HCT116 (cell line): Measurements from ENCODE around the gene EVL. TPM values are rescaled to one million over a fixed set of nuclear protein-coding genes. Genes with fewer than 3 reads are reported as not detected.

Experiments
- ATAC-seq: fragments of 200-7000 bp; cut with Tn5 transposase; 2 replicates; pipeline ENCODE4 v1.9.1; 2020; ENCODE audit warnings: mild to moderate bottlenecking, moderate library complexity
- BruUV-seq: library from RNA; stranded (reverse); fragments of 400-500 nt; replicated peaks from 2 replicates; lab custom pipeline; 2021; lab: Mats Ljungman, UMichigan
- CTCF ChIA-PET: fragments of 300-600 bp; sonication (Branson Sonifier 250); formaldehyde crosslinking; loops from one replicate; lab custom pipeline; 2021; ENCODE audit warnings: antibody characterized with exemption; lab: Charles Lee
- POLR2A ChIA-PET: fragments of 300-600, 350-600 bp; sonication (Branson Sonifier 250); formaldehyde crosslinking; loops from one replicate; lab custom pipeline; 2021; ENCODE audit warnings: antibody characterized with exemption; lab: Charles Lee
- RAD21 ChIA-PET, 2 experiments: fragments of 300-600 bp; sonication (Branson Sonifier 250); formaldehyde crosslinking; loops; one replicate each; lab custom pipeline; 2023; ENCODE audit warnings: low total read pairs in 2 of 2; ENCODE audit not compliant: uncharacterized antibody in 2 of 2, unreplicated experiment in 2 of 2, low non-redundant PET in 1 of 2; lab: Charles Lee
- DNase-seq: peaks from one replicate; pipeline ENCODE4 v3.0.0-alpha.2; 2010; ENCODE audit warnings: low read depth, low spot score
- H2AFZ ChIP-seq: fragments of 200-600 bp; shearing (Covaris generic), sonication (generic); 2 replicates; pipeline ENCODE4 v1.6.1; 2017; ENCODE audit warnings: low read depth, mixed run types, mixed read lengths, antibody characterized with exemption, low read length; ENCODE audit not compliant: poor library complexity, severe bottlenecking
- H3K27ac ChIP-seq: 2 replicates; pipeline ENCODE4 v1.5.1; 2012; ENCODE audit warnings: low read depth, low read length
- H3K27me3 ChIP-seq: fragments of 200-600 bp; sonication (generic); 2 replicates; pipeline ENCODE4 v1.6.1; 2016; ENCODE audit warnings: mixed run types, low read length, mixed read lengths; ENCODE audit not compliant: insufficient read depth
- H3K36me3 ChIP-seq, 2 experiments: fragments of 200-500 bp in 1 of 2; fragments of 200-600 bp in 1 of 2; sonication (Bioruptor generic) in 1 of 2; sonication (generic) in 1 of 2; 2 replicates each; pipeline versions ENCODE4 v1.5.1 to v1.6.1; 2014 to 2016; ENCODE audit warnings: low read length in 2 of 2, inconsistent platforms in 1 of 2, mixed read lengths in 1 of 2, mixed run types in 1 of 2; ENCODE audit not compliant: insufficient read depth in 2 of 2, control insufficient read depth in 1 of 2
- H3K4me1 ChIP-seq, 2 experiments: fragments of 200-600 bp in 1 of 2; sonication (generic) in 1 of 2; 2 replicates each; pipeline versions ENCODE4 v1.5.1 to v1.6.1; 2012 to 2017; ENCODE audit warnings: low read length in 2 of 2, inconsistent platforms in 1 of 2, mild to moderate bottlenecking in 1 of 2, mixed read lengths in 1 of 2, mixed run types in 1 of 2, moderate library complexity in 1 of 2; ENCODE audit not compliant: insufficient read depth in 2 of 2, control insufficient read depth in 1 of 2
- H3K4me2 ChIP-seq: fragments of 200-600 bp; sonication (generic); 2 replicates; pipeline ENCODE4 v1.6.1; 2017; ENCODE audit warnings: mixed run types, low read length, mixed read lengths
- H3K4me3 ChIP-seq, 2 experiments: fragments of 200-600 bp in 1 of 2; sonication (generic) in 1 of 2; replicated peaks in 1 of 2; 2 replicates each; pipeline ENCODE4 v1.5.1; 2011 to 2016; ENCODE audit warnings: low read length in 2 of 2, control low read depth in 1 of 2, low read depth in 1 of 2, mild to moderate bottlenecking in 1 of 2, mixed read lengths in 1 of 2, mixed run types in 1 of 2
- H3K79me2 ChIP-seq: fragments of 200-600 bp; sonication (generic); 2 replicates; pipeline ENCODE4 v1.6.1; 2017; ENCODE audit warnings: mild to moderate bottlenecking, mixed run types, low read length, moderate library complexity, mixed read lengths; ENCODE audit not compliant: insufficient read depth
- H3K9ac ChIP-seq: fragments of 200-600 bp; sonication (generic); 2 replicates; pipeline ENCODE4 v1.6.1; 2016; ENCODE audit warnings: low read length, mixed read lengths
- H3K9me2 ChIP-seq: fragments of 200-600 bp; sonication (generic), shearing (Covaris generic); 2 replicates; pipeline ENCODE4 v1.6.1; 2017; ENCODE audit warnings: mixed run types, mild to moderate bottlenecking, moderate library complexity; ENCODE audit not compliant: insufficient read depth
- H3K9me3 ChIP-seq, 2 experiments: fragments of 200-500 bp in 1 of 2; fragments of 200-600 bp in 1 of 2; sonication (Bioruptor generic) in 1 of 2; sonication (generic) in 1 of 2; 2 replicates each; pipeline ENCODE4 v1.6.1; 2014 to 2017; ENCODE audit warnings: low read length in 2 of 2, mixed read lengths in 2 of 2, inconsistent platforms in 1 of 2, low read depth in 1 of 2, mild to moderate bottlenecking in 1 of 2, mixed run types in 1 of 2, moderate library complexity in 1 of 2; ENCODE audit not compliant: control insufficient read depth in 1 of 2, insufficient read depth in 1 of 2
- H4K20me1 ChIP-seq: fragments of 200-600 bp; sonication (generic), shearing (Covaris generic); 2 replicates; pipeline ENCODE4 v1.6.1; 2017; ENCODE audit warnings: mixed run types, mild to moderate bottlenecking, moderate library complexity; ENCODE audit not compliant: insufficient read depth
- CBX3 ChIP-seq: IDR thresholded peaks from 2 replicates; pipeline ENCODE4 v1.6.1; 2012; ENCODE audit warnings: low read depth
- CEBPB ChIP-seq: IDR thresholded peaks from 2 replicates; pipeline ENCODE4 v1.6.1; 2012; ENCODE audit warnings: low read depth
- CTCF ChIP-seq, 3 experiments: fragments of 200-600 bp in 1 of 3; sonication (generic) in 1 of 3; IDR thresholded peaks in 2 of 3; conservative IDR thresholded peaks in 1 of 3; 2 replicates each; pipeline ENCODE4 v1.5.1; 2012 to 2017; ENCODE audit warnings: low read depth in 2 of 3, low read length in 2 of 3, antibody characterized with exemption in 1 of 3, borderline replicate concordance in 1 of 3, control low read depth in 1 of 3, mild to moderate bottlenecking in 1 of 3, mixed read lengths in 1 of 3, mixed run types in 1 of 3, moderate library complexity in 1 of 3; ENCODE audit not compliant: insufficient read depth in 1 of 3
- EGR1 ChIP-seq: IDR thresholded peaks from 2 replicates; pipeline ENCODE4 v1.6.1; 2012; ENCODE audit warnings: low read depth
- ELF1 ChIP-seq: IDR thresholded peaks from 2 replicates; pipeline ENCODE4 v1.6.1; 2012; ENCODE audit warnings: low read depth, borderline replicate concordance
- EZH2 ChIP-seq: fragments of 200-600 bp; sonication (generic); IDR thresholded peaks from 2 replicates; pipeline ENCODE4 v1.6.1; 2017; ENCODE audit warnings: antibody characterized with exemption, mixed run types
- EZH2phosphoT487 ChIP-seq: fragments of 200-600 bp; IDR thresholded peaks from 2 replicates; pipeline ENCODE4 v1.6.1; 2018; ENCODE audit warnings: antibody characterized with exemption, borderline replicate concordance
- FOSL1 ChIP-seq: IDR thresholded peaks from 2 replicates; pipeline ENCODE4 v1.6.1; 2012; ENCODE audit warnings: low read depth
- MAX ChIP-seq: IDR thresholded peaks from 2 replicates; pipeline ENCODE4 v1.6.1; 2012
- POLR2A ChIP-seq: IDR thresholded peaks from 2 replicates; pipeline ENCODE4 v1.7.0; 2011; ENCODE audit warnings: borderline replicate concordance; ENCODE audit not compliant: insufficient read depth, insufficient read length; ENCODE audit errors: extremely low read depth
- RAD21 ChIP-seq: IDR thresholded peaks from 2 replicates; pipeline ENCODE4 v1.6.1; 2012; ENCODE audit warnings: low read depth, mild to moderate bottlenecking
- SIN3A ChIP-seq: IDR thresholded peaks from 2 replicates; pipeline ENCODE4 v1.6.1; 2012; ENCODE audit warnings: low read depth
- SP1 ChIP-seq: IDR thresholded peaks from 2 replicates; pipeline ENCODE4 v1.6.1; 2012; ENCODE audit warnings: low read depth
- SRF ChIP-seq: IDR thresholded peaks from 2 replicates; pipeline ENCODE4 v1.6.1; 2012; ENCODE audit warnings: low read depth
- TCF7L2 ChIP-seq: IDR thresholded peaks from 2 replicates; pipeline ENCODE4 v1.7.0; 2011; ENCODE audit warnings: borderline replicate concordance, inconsistent platforms; ENCODE audit not compliant: insufficient read depth, insufficient read length; ENCODE audit errors: extremely low read depth
- YY1 ChIP-seq: IDR thresholded peaks from 2 replicates; pipeline ENCODE4 v1.6.1; 2011; ENCODE audit warnings: low read length, low read depth, moderate library complexity, mild to moderate bottlenecking; ENCODE audit not compliant: insufficient replicate concordance; ENCODE audit errors: extremely low read depth
- ZBTB33 ChIP-seq: IDR thresholded peaks from 2 replicates; pipeline ENCODE4 v1.6.1; 2011; ENCODE audit warnings: mild to moderate bottlenecking, low read length, moderate library complexity; ENCODE audit not compliant: insufficient replicate concordance; ENCODE audit errors: extremely low read depth
- ZFX ChIP-seq: fragments of 450-650 bp; IDR thresholded peaks from 2 replicates; pipeline ENCODE4 v1.6.1; 2017
- intact Hi-C: fragments of 100-400 bp; cut with micrococcal nuclease; formaldehyde crosslinking; loops from 2 replicates; pipeline ENCODE4 v1.10.0; 2022
- total RNA-seq: library from RNA; stranded (reverse); gene quantifications from one replicate; pipeline ENCODE4 v1.2.1, GENCODE V29; 2021; ENCODE audit not compliant: unreplicated experiment

EVL gene
- total RNA-seq, 1 experiment from 2014 or later = 19.9 TPM

- ChIA-PET CTCF (no interaction called here), RAD21 (no interaction called here)
- Histone ChIP-seq H3K4me2 (no peak overlapping the region), H3K9me2 (no peaks in the 10 kb centered on the region), H3K4me3 (no peak overlapping the region), H4K20me1 (no peaks in the 10 kb centered on the region), H3K27me3 (no peaks in the 10 kb centered on the region), H3K36me3 (no peaks in the 10 kb centered on the region), H2AFZ (no peak overlapping the region), H3K9me3 (no peaks in the 10 kb centered on the region), H3K4me1 (peaks cover 7 to 11% of the 10 kb centered on the region in 2 experiments; a peak in 3 of 4 replicates)
- ATAC-seq (no peak), DNase-seq (no peak)
- no TSS peak for BruUV-seq
- intact Hi-C loops = no loop called here
- TF ChIP-seq FOSL1 (no peak), RAD21 (no peak), YY1 (no peak), TCF7L2 (no peak), EZH2phosphoT487 (no peak), ZFX (no peak)
- TF ChIP-seq, all 23 proteins: peak for 0
- no peak overlapping the region for H3K9ac ChIP-seq
- POLR2A ChIA-PET = no interaction called here
- no peak overlapping the region for H3K27ac ChIP-seq
- no peaks in the 10 kb centered on the region for H3K79me2 ChIP-seq
Observed at GRCh38 chr14:100143523-100143922, 78.3 kb downstream of the EVL start.

GRCh38 chr14:100143934-100144333 lies 78.7 kb downstream of the EVL start:
- peaks cover 7 to 11% of the 10 kb centered on the region in 2 experiments; a peak in 3 of 4 replicates for H3K4me1 ChIP-seq
- CTCF ChIA-PET = no interaction called here

More at GRCh38 chr14:100143934-100144333, 78.7 kb downstream of the EVL start:
- no peaks in the 10 kb centered on the region for H3K9me2 ChIP-seq
- intact Hi-C loops = no loop called here
- ChIA-PET POLR2A (no interaction called here), RAD21 (no interaction called here)
- H3K27me3 ChIP-seq = no peaks in the 10 kb centered on the region
- H3K4me3 ChIP-seq = no peak overlapping the region
- no peak overlapping the region for H3K4me2 ChIP-seq
- no TSS peak for BruUV-seq
- no peak for DNase-seq
- no peaks in the 10 kb centered on the region for H3K9me3 ChIP-seq
- no peaks in the 10 kb centered on the region for H3K79me2 ChIP-seq
- no peak for TF ChIP-seq SIN3A
- TF ChIP-seq EZH2phosphoT487 = no peak
- TF ChIP-seq POLR2A = no peak
- no peak for TF ChIP-seq MAX
- no peak for TF ChIP-seq SP1
- TF ChIP-seq ZBTB33 = no peak
- no peak for TF ChIP-seq CEBPB
- TF ChIP-seq EZH2 = no peak
- TF ChIP-seq EGR1 = no peak
- no peak for TF ChIP-seq CBX3
- no peak for TF ChIP-seq SRF
- no peak for TF ChIP-seq FOSL1
- TF ChIP-seq CTCF (IDR thresholded peaks at IDR 0.05 in 2 of 3, conservative IDR thresholded peaks at IDR 0.05 in 1 of 3; ENCODE audit: borderline replicate concordance in 1 of 3, insufficient read depth in 1 of 3, low read depth in 2 of 3, low read length in 2 of 3) = no peak
- no peak for TF ChIP-seq ELF1
- no peak overlapping the region for H3K9ac ChIP-seq
- H2AFZ ChIP-seq = no peak overlapping the region
- no peaks in the 10 kb centered on the region for H3K36me3 ChIP-seq
- ATAC-seq = no peak
- no peaks in the 10 kb centered on the region for H4K20me1 ChIP-seq
- H3K27ac ChIP-seq = no peak overlapping the region
